Bronchial epithelial cell (primary cell): ENCODE data around the gene PROM1. TPM values are rescaled to one million over a fixed set of nuclear protein-coding genes. Genes with fewer than 3 reads are reported as not detected.

Experiments
- DNase-seq: peaks from one replicate; pipeline ENCODE4 v3.0.0-alpha.2; 2010; ENCODE audit warnings: low read depth
- FAIRE-seq: peaks from 2 replicates; lab custom pipeline; 2011; peaks lifted over from hg19 to GRCh38; lab: Jason Lieb, UNC
- H3K27me3 ChIP-seq: 2 replicates; pipeline ENCODE4 v1.5.1; 2011; ENCODE audit warnings: low read length; ENCODE audit not compliant: control insufficient read depth, insufficient read depth
- H3K36me3 ChIP-seq: 2 replicates; pipeline ENCODE4 v1.5.1; 2011; ENCODE audit warnings: low read length; ENCODE audit not compliant: control insufficient read depth, insufficient read depth
- H3K4me3 ChIP-seq: 2 replicates; pipeline ENCODE4 v1.5.1; 2011; ENCODE audit warnings: mild to moderate bottlenecking, low read depth, low read length, control low read depth
- total RNA-seq: library from RNA; depleted of rRNA; stranded (reverse); fragments of >200 nt; gene quantifications from 2 replicates; pipeline ENCODE4 v1.2.1, GENCODE V29; 2014
- TF ChIP-seq, protein P1 (sequence below): IDR thresholded peaks from 2 replicates; pipeline ENCODE4 v1.5.1; 2011; ENCODE audit warnings: mild to moderate bottlenecking, moderate library complexity, low read length, control low read depth, inconsistent platforms; ENCODE audit not compliant: insufficient read depth, severe bottlenecking

Gene PROM1
- total RNA-seq, 1 donor from 2014 or later: 0.26 TPM

DNA sequence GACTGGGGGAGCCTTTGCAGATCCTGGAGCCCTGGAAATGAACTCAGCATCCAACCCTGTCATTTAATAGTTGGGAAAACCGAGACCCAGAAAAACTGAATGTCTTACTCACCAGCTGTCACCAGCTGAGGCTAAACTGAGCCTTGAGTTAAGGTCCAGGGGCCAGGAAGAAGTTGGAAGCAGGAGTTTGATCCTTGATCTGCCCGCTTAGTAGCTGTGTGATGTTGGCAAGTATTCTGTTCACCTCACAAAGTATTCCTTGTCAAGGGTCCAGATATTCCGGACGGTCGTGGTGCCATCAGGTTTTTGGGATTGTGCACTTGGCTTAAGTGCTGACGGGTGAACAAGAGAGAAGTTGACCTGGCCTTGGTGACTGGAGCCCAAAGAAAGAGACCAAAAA, 30.7 kb upstream of the PROM1 start:
- Histone ChIP-seq H3K27me3 (no peaks in the 10 kb centered on the region), H3K36me3 (no peaks in the 10 kb centered on the region), H3K4me3 (no peak overlapping the region)
- TF ChIP-seq, protein P1, sequence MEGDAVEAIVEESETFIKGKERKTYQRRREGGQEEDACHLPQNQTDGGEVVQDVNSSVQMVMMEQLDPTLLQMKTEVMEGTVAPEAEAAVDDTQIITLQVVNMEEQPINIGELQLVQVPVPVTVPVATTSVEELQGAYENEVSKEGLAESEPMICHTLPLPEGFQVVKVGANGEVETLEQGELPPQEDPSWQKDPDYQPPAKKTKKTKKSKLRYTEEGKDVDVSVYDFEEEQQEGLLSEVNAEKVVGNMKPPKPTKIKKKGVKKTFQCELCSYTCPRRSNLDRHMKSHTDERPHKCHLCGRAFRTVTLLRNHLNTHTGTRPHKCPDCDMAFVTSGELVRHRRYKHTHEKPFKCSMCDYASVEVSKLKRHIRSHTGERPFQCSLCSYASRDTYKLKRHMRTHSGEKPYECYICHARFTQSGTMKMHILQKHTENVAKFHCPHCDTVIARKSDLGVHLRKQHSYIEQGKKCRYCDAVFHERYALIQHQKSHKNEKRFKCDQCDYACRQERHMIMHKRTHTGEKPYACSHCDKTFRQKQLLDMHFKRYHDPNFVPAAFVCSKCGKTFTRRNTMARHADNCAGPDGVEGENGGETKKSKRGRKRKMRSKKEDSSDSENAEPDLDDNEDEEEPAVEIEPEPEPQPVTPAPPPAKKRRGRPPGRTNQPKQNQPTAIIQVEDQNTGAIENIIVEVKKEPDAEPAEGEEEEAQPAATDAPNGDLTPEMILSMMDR: no peak
- no peak for DNase-seq
- FAIRE-seq: no peak

DNA sequence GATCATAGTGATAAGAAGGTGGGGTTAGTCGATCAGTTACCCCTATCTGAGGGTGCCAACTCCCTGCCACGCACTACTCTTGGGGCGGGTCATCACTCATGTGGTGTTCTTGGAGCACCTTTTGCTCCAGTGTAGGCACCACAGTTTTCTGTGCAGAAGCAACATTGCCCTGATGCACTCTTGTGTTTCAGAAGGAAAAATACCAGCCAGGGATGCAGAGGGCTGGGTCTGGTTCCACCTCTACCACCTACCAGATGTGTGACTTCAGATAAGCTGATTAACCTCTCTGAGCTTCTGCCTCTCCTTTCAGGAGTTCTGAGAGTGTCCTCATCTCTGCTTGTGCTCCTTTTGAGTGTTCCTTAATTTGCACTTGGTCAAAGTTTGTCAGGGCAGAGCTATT, 29.9 kb upstream of the PROM1 start:
- Histone ChIP-seq H3K27me3 (no peaks in the 10 kb centered on the region), H3K36me3 (no peaks in the 10 kb centered on the region), H3K4me3 (no peak overlapping the region)
- TF ChIP-seq, protein P1: no peak
- no peak for DNase-seq
- FAIRE-seq: no peak

DNA sequence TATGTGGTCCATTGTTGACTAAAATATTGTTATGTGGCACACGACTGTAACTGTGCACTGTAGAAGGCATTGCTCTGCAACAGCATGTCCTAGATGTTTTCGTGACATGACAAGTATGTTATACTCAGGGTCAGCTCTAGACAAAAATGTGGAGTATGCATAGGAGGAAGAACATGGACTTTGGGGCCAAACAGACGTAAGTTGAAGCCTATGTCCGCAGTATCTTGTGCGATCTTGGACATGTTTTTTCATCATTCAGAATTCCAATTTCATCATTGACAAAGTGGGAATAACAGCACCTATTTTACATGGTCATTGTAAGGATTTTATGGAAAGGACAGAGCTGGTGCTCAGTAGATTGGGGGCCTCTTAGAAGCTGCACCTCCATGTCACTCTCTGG, 27.7 kb upstream of the PROM1 start:
- Histone ChIP-seq H3K27me3 (no peaks in the 10 kb centered on the region), H3K36me3 (no peaks in the 10 kb centered on the region), H3K4me3 (no peak overlapping the region)
- DNase-seq (no peak), FAIRE-seq (no peak)
- TF ChIP-seq, protein P1: no peak

DNA sequence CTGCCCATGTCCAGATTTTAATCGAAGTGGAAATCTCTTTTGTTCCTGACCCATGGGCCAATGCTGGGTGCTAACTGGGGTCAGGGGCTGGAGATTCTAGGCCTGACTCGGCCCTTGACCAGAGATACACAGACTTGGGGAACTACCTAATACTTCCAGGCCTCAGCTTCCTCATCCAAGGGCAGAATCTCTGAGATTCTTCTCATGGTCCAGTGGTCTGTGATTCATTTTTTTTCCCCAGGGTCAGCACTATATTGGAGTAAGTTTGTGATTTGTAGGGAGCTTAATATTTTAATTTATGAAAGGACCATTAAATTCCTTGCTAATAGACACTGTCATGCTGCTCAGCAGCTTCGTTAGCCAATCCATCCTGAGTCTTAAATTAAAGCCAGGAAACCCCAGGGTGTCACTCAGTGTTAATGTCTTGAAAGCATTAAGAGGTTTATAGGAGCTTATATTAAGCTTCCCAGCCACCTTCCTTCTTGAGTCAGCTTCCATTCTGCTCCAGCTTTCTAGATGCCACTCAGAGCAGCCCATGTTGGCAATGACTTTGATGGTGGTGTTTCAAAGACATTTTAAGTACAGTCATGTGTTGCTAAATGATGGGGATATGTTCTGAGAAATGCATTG, 27.0 kb upstream of the PROM1 start:
- H3K4me3 ChIP-seq: no peak overlapping the region
- TF ChIP-seq, protein P1: no peak
- no peaks in the 10 kb centered on the region for H3K36me3 ChIP-seq
- FAIRE-seq (peak; percentile 77), DNase-seq (no peak)
- no peaks in the 10 kb centered on the region for H3K27me3 ChIP-seq

DNA sequence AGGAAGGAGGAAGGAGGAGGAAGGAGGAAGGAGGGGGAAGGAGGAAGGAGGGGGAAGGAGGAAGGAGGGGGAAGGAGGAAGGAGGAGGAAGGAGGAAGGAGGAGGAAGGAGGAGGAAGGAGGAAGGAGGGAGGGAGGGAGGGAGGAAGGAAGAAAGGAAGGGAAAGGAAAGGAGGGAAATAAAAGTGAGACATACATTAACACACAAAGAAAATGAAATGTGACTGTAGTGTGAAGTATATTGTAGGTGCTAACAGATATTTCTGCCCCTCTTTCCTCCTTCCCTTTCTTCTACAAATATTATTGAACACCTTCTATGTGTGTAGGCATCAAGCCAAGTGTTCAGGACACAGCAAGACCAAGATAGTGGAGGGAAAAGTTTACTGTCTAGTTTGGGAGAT, 26.4 kb upstream of the PROM1 start:
- FAIRE-seq (no peak), DNase-seq (no peak)
- TF ChIP-seq, protein P1: no peak
- Histone ChIP-seq H3K4me3 (no peak overlapping the region), H3K27me3 (no peaks in the 10 kb centered on the region), H3K36me3 (no peaks in the 10 kb centered on the region)

DNA sequence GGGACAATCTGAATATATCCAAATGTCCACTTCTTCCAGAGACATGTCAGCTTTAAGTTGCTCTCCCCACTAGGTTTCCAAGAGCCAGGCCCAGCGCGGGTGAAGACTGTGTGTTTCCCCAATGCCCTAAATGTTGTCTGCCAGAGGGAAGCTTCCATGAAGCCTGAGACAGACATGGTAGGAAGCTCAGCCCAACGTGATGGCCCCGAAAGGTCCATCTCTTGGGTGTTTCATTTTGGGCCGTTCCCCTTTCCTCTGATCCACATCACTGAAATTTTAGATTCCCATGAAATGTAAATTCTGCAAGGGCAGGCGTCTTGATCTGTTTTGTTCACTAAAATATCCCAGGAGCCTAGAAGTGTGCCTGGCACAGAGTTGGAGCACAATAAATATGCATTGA, 25.4 kb upstream of the PROM1 start:
- DNase-seq: no peak
- Histone ChIP-seq H3K27me3 (no peaks in the 10 kb centered on the region), H3K4me3 (no peak overlapping the region), H3K36me3 (no peaks in the 10 kb centered on the region)
- no peak for FAIRE-seq
- TF ChIP-seq, protein P1: no peak
